GM21526 (cell line): ENCODE results near the gene CNNM1.

Source experiments
- ATAC-seq: cut with Tn5 transposase; IDR thresholded peaks from one replicate; pipeline ENCODE4 v1.9.1; 2021; ENCODE audit warnings: moderate library complexity; ENCODE audit not compliant: unreplicated experiment, low FRiP score

CNNM1 gene

DNA sequence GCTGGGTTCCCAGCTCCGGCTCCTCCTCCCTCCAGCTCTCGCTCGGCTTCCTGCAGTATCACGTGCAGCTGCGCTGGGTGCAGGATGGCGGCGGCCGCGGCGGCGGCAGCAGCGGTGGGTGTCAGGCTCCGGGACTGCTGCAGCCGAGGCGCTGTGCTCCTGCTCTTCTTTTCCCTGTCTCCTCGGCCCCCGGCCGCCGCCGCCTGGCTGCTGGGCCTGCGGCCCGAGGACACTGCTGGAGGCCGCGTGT lies at the start of gene CNNM1:
Gene CNNM1 (plus strand): TSS at position 53 of the 250 bp plus-strand sequence. CDS start 32 bp downstream, at position 85.
- ATAC-seq = peak; percentile 77

DNA sequence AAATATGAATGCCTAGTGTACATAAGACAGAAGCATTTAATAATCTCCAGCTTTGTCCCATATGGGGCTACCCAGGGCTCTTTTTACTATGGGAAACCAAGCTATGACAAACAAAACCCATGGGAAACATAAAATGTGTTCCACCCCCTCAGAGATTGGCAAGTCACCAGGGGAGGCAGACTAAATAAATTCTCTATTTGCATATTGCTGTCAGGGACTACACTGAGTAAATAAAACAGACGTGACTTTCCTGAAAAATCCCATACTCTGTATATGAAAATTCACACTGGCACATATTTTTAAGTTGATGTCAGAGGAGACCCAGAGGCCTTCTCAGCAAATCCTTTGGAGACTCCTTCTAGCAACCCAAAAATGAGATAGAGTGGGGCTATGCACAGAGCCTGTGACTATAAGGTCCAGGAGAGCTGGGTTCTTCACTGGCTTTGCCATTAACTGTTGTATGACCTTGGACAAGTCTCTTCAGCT lies 49.5 kb upstream of the CNNM1 start:
- no peak for ATAC-seq

DNA sequence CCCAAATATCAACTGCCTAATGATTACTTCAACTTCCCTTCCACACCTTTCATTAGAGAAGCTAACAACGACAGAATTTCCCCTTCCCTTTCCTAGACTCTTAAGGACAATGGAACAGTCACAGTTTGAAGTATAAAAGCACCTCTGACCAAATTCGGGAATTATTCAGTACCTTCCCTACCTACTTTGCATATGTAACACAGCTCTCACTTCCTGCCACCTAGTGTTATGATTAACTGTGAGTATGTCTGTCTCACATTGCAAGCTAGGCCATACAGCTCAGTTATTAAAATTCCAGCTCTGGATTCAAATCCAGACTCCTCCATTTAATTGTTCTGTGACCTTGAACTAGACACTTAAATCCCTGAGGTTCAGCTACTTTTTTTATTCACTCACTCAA lies 48.7 kb upstream of the CNNM1 start:
- peak; percentile 66 for ATAC-seq

DNA sequence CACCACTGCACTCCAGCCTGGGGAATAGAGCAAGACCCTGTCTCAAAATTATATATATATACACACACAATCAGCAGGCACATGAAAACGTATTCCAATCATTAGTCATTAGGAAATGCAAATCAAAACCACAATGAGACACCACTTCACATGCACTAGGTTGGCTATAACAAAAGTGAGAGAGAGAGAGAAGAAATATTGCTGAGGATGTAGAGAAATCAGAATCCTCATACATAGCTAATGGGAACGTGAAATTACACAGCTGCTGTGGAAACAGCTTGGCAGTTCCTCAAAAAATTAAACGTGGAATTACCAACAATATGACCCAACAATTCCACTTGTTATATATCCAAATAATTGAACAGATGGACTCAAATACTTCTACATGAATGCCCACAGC lies 43.3 kb upstream of the CNNM1 start:
- no peak for ATAC-seq

DNA sequence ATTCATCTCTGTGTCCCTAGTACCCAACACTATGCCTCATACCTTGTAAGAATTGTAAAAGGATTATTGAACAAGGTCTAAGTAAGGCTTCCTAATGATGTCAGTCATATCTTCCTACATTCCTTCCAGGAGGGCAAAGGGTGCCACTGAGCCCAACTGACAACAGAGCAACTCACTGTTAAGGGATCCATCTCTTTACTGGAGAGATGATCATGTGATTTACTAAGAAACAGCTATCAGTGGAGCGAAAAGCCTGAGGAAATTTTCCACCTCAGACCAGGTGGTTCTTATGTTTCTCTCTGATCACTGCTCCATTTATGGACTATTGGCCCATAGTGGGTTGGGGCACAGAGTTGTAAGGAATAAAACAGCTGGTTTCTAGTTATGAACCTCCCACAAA lies 38.9 kb upstream of the CNNM1 start:
- ATAC-seq = no peak

DNA sequence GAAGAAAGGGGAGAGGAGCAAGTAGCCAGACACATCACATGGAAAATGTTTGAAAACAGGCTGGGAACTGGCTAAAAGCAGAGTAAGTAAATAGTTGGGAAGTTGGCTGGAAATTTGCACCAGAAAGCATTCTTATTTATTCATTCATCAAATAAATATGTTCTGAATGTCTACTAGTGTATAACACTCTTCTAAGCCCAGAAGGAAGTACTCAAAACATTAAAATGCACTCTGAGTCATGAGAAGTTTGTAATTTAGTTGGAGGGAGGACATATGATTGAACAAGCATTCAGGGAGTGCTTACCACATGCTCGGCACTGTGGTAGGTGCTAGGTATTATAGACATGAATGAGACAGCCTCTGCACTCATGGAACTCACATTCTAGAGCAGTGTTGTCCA lies 37.0 kb upstream of the CNNM1 start:
- no peak for ATAC-seq

DNA sequence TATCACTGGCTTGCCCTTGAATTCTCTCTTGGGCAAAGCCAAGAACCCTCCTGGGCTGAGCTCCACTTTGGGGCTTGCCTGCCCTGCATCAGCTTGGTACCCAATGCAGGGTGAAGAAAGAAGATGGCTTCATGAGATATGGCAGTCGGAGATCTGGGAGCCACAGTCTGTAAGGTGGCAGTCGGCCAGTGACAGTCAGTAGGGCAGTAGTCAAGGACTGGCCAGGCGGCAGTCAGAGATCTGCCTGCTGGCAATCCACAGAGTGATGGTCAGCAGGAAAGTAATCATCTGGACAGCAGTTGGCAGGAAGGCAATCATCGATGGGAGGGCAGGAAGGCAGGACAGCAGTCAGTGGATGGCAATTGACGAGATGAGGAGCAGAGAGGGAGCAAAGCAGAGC lies 32.6 kb upstream of the CNNM1 start:
- ATAC-seq = no peak

DNA sequence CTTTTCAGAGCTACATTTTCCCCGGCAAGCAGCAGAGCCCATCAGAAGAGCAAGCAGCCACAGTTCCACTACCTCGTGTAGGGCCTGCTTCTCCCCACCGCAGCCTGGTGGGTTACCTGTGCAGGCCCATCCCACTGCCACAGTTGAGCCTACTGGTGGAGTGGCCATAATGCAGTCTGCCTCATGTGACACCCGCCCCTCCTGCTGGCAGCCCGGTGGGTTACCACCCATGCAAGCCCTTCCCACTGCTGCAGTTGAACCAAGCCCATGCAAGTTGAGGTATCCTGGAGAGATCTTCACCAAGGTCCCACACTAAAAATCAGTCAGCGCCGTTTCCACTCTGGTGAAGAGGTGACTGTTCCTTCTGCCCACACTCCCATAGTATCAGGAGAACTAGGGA lies 32.1 kb upstream of the CNNM1 start:
- no peak for ATAC-seq

DNA sequence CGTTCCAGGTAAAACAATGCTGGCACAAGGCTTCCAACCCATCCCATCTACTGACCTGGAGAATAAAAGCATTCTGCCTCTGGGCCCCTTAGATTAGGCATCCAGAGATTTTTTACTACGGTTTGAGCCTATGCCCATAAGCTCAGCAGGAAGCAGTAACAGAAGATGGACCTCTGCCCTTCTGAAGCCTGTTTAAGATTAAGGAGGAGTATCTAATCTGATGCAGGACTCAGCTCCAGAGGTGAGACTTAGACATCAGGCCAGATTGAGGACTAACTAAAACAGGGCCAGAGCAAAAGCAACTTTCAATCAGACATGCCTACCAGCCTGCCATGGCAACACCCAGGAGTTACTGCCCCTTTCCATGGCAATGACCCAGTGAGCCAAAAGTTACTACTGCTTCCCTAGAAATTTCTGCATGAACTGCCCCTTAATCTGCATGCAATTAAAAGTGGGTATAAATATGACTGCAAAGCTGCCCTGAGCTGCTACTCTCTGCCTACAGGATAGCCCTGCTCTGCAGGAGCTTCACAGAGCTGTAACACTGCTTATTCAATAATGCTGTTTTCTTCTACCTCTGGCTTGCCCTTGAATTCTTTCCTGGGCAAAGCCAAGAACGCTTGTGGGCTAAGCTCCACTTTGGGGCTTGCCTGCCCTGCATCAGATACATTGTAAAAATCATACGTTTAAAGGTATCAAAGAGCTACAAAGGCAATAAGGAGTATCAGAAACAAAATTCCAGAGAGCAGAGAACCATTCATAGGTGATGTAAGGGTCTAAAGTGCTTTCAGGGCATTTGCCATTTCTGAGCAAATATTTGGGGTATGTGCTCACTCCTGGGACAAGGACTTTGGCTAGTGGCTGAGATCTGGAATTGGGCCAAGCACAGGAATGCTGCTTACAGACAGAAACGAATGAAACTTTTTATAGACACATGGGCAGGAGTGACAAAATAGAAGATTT lies 25.0 kb upstream of the CNNM1 start:
- ATAC-seq = no peak

DNA sequence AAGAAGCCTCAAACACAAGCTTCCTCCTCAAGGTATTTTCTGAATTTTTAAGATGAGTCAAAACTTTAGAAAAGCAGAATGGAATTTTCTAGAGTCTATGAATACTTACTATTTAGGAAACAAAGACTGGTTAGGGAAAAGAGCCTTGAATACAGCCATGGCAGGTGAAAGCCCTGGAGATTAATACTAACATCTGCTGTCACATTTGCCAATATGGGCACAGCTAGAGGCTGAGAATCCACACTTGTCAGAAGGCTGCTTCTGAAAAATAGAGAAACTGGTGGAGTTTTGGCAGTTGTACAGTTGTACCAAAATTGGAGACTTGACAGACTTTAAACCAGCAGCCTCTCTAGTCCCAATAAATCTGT lies 24.3 kb upstream of the CNNM1 start:
- ATAC-seq = no peak

DNA sequence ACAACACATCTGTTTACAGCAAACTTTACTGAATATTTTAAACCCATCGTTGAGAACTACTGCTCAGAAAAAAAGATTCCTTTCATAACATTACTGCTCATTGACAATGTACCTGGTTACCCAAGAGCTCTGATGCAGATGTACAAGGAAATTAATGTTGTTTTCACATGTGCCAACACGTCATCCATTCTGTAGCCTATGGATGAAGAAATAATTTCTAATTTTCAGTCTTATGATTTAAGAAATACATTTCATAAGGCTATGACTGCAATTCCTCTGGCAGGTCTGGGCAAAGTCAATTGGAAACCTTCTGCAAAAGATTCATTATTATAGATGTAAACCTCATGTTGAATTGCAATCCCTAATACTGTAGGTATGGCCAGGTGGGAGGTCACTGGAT lies 16.7 kb upstream of the CNNM1 start:
- no peak for ATAC-seq

DNA sequence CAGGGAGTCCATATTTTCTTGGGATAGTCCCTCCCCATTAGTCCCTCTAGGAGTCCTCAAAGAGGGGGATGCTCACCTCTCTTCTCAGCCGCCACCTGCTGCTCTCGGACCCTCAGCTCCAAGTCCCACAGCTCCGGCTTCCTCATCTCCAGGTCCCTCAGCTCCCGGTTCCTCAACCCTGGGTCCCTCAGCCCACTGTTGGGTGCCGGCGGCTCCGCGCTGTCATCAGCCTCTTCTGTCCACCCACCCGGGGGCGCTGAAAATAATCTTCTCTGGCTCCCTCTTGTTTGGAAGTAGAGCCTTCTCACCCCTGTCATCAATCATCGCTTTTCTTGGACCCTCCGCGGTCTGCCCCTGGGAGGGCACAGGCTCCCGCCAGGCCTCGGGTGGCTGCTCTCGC lies 13.3 kb upstream of the CNNM1 start:
- ATAC-seq = no peak

DNA sequence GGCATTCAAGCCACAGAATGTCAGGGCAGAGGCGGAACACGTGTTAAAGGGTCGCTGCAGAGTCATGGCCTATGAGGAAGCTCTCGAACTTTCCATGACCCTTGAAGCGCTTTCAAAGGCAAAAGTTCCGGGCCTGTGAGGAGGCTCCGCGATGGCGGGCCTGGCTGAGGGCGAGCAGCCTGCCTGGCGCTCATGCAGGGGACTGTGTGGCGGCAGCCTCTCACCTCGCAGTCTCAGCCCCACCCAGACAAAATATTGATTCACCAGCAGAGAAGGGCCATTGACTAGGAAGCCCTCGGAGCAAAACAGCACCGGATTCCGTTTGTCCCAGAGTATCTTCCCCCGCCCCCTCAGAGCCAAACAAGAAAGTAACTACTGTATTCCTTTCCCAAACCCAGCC lies 12.8 kb upstream of the CNNM1 start:
- ATAC-seq = no peak

DNA sequence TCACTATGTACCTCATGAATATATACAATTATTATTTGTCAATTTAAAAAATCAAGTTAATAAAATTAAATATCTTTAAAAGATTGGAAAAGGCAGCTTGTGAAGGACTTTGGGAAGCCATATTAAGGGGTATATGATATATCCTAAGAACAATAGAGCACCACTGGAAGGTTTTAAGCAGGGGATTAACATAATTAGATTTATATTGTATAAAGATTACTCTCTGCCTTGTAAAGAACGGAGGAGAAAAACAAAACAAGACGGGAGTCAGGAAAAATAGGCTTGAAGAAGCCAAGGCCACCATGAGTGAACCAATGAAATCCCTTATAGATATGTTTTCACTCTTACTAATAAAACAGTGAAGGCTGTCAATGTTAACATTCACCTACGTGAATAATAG lies 11.1 kb upstream of the CNNM1 start:
- ATAC-seq = no peak

DNA sequence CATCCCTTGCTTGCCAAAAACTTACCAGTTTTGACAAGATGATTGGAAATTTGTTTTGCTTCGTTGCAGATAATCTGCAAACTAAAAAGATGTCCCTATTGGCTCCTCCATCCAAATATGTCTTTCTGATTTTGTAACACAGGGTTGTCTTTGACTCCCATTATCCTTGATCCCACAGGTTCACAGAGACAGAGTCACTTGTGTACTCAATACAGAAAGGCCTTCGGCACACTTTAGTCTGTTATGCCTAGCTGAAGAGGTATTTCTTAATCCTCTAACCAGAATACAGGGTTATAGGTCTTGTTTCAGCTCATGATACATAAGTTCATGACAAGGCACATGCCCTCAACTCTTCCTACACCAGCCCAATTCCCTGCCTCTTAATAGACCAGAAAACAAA lies 10.7 kb upstream of the CNNM1 start:
- no peak for ATAC-seq

DNA sequence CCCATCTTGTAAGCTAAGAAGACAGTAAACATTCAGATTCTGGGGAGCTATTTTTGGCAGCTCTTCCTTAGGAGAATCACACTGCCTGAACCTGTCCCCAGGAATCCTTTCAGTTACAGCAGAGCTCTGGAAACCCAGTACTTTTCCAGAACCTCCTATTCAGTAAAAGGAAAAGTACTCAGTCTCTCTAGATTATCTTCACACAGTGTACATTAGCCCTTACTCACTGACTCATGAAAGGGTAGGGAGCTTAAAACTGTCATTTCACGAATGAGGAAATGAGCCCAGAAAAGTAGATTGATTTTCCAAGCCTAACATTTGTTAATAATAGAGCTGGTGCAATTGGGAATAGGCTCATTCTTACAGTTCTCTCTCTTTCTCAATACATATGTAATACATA lies 3.9 kb upstream of the CNNM1 start:
- no peak for ATAC-seq

DNA sequence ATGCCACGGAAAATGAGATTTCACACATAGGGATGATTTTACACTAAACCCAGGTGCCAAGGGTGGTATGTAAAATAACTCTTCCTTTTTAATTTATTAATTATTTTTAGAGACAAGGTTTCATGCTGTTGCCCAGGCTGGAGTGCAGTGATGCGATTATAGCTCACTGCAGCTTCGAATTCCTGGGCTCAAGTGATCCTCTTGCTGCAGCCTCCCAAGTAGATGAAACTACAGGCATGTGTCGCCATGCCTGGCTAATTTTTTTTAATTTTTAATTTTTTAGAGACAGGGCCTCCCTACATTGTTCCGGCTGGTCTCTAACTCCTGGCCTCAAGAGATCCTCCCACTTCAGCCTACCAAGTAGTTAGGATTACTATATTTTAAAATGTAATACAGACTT lies 2.3 kb upstream of the CNNM1 start:
- ATAC-seq = no peak

DNA sequence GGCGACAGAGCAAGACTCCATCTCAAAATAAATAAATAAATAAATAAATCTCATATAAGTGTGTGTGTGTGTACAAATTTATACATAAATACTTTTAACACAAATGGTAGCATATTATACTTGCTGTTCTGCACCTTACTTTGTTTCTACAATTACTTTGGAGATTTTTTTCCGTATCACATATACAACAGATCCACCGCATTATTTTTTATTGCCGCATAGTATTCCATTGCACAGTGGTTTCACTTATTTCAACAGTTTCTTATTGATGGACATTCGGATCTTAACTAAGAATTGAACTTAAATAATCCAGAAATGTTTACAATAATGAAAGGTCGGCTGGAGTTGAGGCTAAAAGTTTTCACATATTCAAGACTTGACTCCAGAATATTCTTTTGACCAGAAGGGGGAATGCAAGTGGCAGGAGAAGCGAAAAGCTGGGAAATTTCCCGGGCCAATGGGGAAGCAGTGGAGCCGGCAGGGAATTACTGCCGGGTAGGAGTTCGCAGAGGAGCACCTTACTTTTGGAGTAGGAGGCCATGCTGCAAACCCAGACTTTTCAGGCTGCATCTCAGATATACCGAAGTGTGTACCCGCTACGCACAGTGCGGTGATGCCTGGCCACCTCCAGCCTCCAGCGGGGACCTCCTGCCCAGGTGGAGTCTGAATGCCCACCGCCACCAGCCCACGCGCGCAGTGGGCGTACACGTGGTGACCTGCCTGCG lies 415 bp upstream of the CNNM1 start:
- no peak for ATAC-seq

DNA sequence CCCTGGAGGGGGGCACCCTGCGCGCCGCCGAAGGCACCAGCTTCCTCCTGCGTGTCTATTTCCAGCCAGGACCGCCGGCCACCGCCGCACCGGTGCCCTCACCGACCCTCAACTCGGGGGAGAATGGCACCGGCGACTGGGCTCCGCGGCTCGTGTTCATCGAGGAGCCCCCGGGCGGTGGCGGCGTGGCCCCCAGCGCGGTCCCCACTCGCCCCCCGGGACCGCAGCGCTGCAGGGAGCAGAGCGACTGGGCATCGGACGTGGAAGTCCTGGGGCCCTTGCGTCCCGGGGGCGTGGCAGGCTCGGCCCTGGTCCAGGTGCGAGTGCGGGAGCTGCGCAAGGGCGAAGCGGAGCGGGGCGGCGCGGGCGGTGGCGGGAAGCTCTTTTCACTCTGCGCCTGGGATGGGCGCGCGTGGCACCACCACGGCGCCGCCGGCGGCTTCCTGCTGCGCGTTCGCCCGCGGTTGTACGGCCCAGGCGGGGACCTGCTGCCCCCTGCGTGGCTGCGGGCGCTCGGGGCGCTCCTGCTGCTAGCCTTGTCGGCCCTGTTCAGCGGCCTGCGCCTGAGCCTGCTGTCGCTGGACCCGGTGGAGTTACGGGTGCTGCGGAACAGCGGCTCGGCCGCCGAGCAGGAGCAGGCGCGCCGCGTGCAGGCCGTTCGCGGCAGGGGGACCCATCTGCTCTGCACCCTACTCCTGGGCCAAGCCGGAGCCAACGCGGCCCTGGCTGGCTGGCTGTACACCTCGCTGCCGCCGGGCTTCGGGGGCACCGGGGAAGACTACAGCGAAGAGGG lies 594 bp downstream of the CNNM1 start:
- ATAC-seq = peak; percentile 38

DNA sequence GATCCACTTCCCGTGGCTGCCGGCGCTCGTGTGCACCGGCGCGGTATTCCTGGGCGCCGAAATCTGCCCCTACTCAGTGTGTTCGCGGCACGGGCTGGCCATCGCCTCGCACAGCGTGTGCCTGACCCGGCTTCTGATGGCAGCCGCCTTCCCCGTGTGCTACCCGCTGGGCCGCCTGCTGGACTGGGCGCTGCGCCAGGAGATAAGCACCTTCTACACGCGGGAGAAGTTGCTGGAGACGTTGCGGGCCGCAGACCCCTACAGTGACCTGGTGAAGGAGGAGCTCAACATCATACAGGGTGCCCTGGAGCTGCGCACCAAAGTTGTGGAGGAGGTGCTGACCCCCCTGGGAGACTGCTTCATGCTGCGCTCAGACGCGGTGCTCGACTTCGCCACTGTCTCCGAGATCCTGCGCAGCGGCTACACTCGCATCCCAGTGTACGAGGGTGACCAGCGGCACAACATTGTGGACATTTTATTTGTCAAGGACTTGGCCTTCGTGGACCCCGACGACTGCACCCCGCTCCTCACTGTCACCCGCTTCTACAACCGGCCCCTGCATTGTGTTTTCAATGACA lies 1.3 kb downstream of the CNNM1 start:
- ATAC-seq = no peak
